KMS-11 (cell line): ENCODE measurements around the gene SLC1A7.

Source experiments
- H2AFZ ChIP-seq: fragments of 200-600 bp; sonication (generic); 2 replicates; pipeline ENCODE4 v1.6.1; 2016; ENCODE audit warnings: antibody characterized with exemption, mixed run types, low read depth
- H3K27ac ChIP-seq: fragments of 200-600 bp; sonication (generic); 2 replicates; pipeline ENCODE4 v1.6.1; 2016; ENCODE audit warnings: mild to moderate bottlenecking, mixed run types
- H3K27me3 ChIP-seq: fragments of 200-600 bp; sonication (generic); 2 replicates; pipeline ENCODE4 v1.6.1; 2017; ENCODE audit warnings: mild to moderate bottlenecking, low read depth, mixed run types, moderate library complexity; ENCODE audit not compliant: insufficient read depth
- H3K36me3 ChIP-seq: fragments of 200-600 bp; sonication (generic); 2 replicates; pipeline ENCODE4 v1.6.1; 2017; ENCODE audit warnings: mild to moderate bottlenecking, mixed run types; ENCODE audit not compliant: insufficient read depth
- H3K4me1 ChIP-seq: fragments of 200-600 bp; sonication (generic); 2 replicates; pipeline ENCODE4 v1.6.1; 2016; ENCODE audit warnings: mild to moderate bottlenecking, low read depth, mixed run types; ENCODE audit not compliant: poor library complexity, severe bottlenecking
- H3K4me2 ChIP-seq: fragments of 200-600 bp; sonication (generic); 2 replicates; pipeline ENCODE4 v1.7.0; 2016; ENCODE audit warnings: mild to moderate bottlenecking, mixed run types
- H3K4me3 ChIP-seq: fragments of 200-600 bp; sonication (generic); IDR thresholded peaks from 2 replicates; pipeline ENCODE4 v1.6.1; 2017; ENCODE audit warnings: low read depth, low read length, mixed read lengths; ENCODE audit not compliant: insufficient read depth
- H3K79me2 ChIP-seq: fragments of 200-600 bp; sonication (generic); 2 replicates; pipeline ENCODE4 v1.6.1; 2016; ENCODE audit warnings: low read depth, mixed run types; ENCODE audit not compliant: insufficient read depth
- H3K9ac ChIP-seq: fragments of 200-600 bp; sonication (generic); 2 replicates; pipeline ENCODE4 v1.6.1; 2016; ENCODE audit warnings: mild to moderate bottlenecking, mixed run types
- H4K20me1 ChIP-seq: fragments of 200-600 bp; sonication (generic); 2 replicates; pipeline ENCODE4 v1.6.1; 2016; ENCODE audit warnings: mild to moderate bottlenecking, mixed run types; ENCODE audit not compliant: insufficient read depth
- CTCF ChIP-seq: fragments of 200-600 bp; sonication (generic); conservative IDR thresholded peaks from 2 replicates; pipeline ENCODE4 v1.6.1; 2017; ENCODE audit warnings: low read depth, mild to moderate bottlenecking, antibody characterized with exemption, low read length, moderate library complexity, mixed read lengths

The SLC1A7 gene

GRCh38 chr1:53116307-53116810 lies 26.1 kb downstream of the SLC1A7 start:
- Histone ChIP-seq H3K27me3 (no peaks in the 10 kb centered on the region), H2AFZ (no peak overlapping the region), H3K4me3 (no peak overlapping the region), H3K4me1 (no peaks in the 10 kb centered on the region), H3K9ac (no peak overlapping the region), H3K79me2 (no peaks in the 10 kb centered on the region), H3K4me2 (no peak overlapping the region), H3K27ac (no peak overlapping the region), H4K20me1 (no peaks in the 10 kb centered on the region), H3K36me3 (no peaks in the 10 kb centered on the region)
- no peak for TF ChIP-seq CTCF

- H2AFZ ChIP-seq: no peak overlapping the region
- TF ChIP-seq CTCF: no peak
- H3K36me3 ChIP-seq: no peaks in the 10 kb centered on the region
- H3K4me1 ChIP-seq: no peaks in the 10 kb centered on the region
- no peaks in the 10 kb centered on the region for H4K20me1 ChIP-seq
- no peaks in the 10 kb centered on the region for H3K79me2 ChIP-seq
- H3K4me3 ChIP-seq: no peak overlapping the region
- no peak overlapping the region for H3K4me2 ChIP-seq
- no peak overlapping the region for H3K27ac ChIP-seq
- H3K9ac ChIP-seq: no peak overlapping the region
- no peaks in the 10 kb centered on the region for H3K27me3 ChIP-seq
These were observed 26.8 kb downstream of the SLC1A7 start for GRCh38 chr1:53115403-53116306.

- TF ChIP-seq CTCF: no peak
- H3K4me1 ChIP-seq: no peaks in the 10 kb centered on the region
- no peaks in the 10 kb centered on the region for H3K27me3 ChIP-seq
- H3K36me3 ChIP-seq: no peaks in the 10 kb centered on the region
- H2AFZ ChIP-seq: no peak overlapping the region
- no peak overlapping the region for H3K27ac ChIP-seq
- H3K9ac ChIP-seq: no peak overlapping the region
- no peak overlapping the region for H3K4me2 ChIP-seq
- H3K4me3 ChIP-seq: no peak overlapping the region
- H3K79me2 ChIP-seq: no peaks in the 10 kb centered on the region
- H4K20me1 ChIP-seq: no peaks in the 10 kb centered on the region
These were observed 27.6 kb downstream of the SLC1A7 start for GRCh38 chr1:53114581-53115400.

- H3K79me2 ChIP-seq: no peaks in the 10 kb centered on the region
- no peaks in the 10 kb centered on the region for H3K36me3 ChIP-seq
- no peak overlapping the region for H3K4me2 ChIP-seq
- H3K27ac ChIP-seq: no peak overlapping the region
- no peaks in the 10 kb centered on the region for H4K20me1 ChIP-seq
- no peaks in the 10 kb centered on the region for H3K4me1 ChIP-seq
- no peak for TF ChIP-seq CTCF
- no peak overlapping the region for H2AFZ ChIP-seq
- H3K4me3 ChIP-seq: no peak overlapping the region
- H3K27me3 ChIP-seq: no peaks in the 10 kb centered on the region
- H3K9ac ChIP-seq: no peak overlapping the region
These were observed 28.3 kb downstream of the SLC1A7 start for GRCh38 chr1:53114090-53114489.
